Suprapubic skin (tissue), 4 donors: ENCODE data around the gene AP2S1. TPM values are rescaled to one million over a fixed set of nuclear protein-coding genes. Genes with fewer than 3 reads are reported as not detected.

Experiments
- DNase-seq, 2 donors: peaks; one replicate each; pipeline ENCODE4 v3.0.0-alpha.2; 2019; ENCODE audit warnings: low spot score in 2 of 2
- H3K27ac ChIP-seq: fragments of 200-600 bp; sonication (generic); one replicate; pipeline ENCODE4 v1.5.1; 2019
- H3K27me3 ChIP-seq: fragments of 200-600 bp; sonication (generic); one replicate; pipeline ENCODE4 v1.5.1; 2019
- H3K36me3 ChIP-seq: fragments of 200-600 bp; sonication (generic); one replicate; pipeline ENCODE4 v1.5.1; 2019
- H3K4me1 ChIP-seq: fragments of 200-600 bp; sonication (generic); one replicate; pipeline ENCODE4 v1.5.1; 2019
- H3K4me3 ChIP-seq: fragments of 200-600 bp; sonication (generic); one replicate; pipeline ENCODE4 v1.5.1; 2019; ENCODE audit warnings: mild to moderate bottlenecking
- H3K9me3 ChIP-seq: fragments of 200-600 bp; sonication (generic); one replicate; pipeline ENCODE4 v1.5.1; 2019
- CTCF ChIP-seq, 2 donors: fragments of 200-600 bp in 1 of 2; fragments of 450-650 bp in 1 of 2; sonication (generic) in 1 of 2; IDR thresholded peaks; one replicate each; pipeline ENCODE4 v1.5.1; 2016 to 2019; ENCODE audit warnings: antibody characterized with exemption in 2 of 2, mild to moderate bottlenecking in 1 of 2, moderate library complexity in 1 of 2
- EP300 ChIP-seq: sonication (generic); formaldehyde crosslinking; IDR thresholded peaks from one replicate; pipeline ENCODE4 v1.6.1; 2017; ENCODE audit warnings: antibody characterized with exemption
- POLR2A ChIP-seq, 2 donors: fragments of 450-650 bp; IDR thresholded peaks; one replicate each; pipeline ENCODE4 v1.6.1; 2017; ENCODE audit warnings: antibody characterized with exemption in 2 of 2, mild to moderate bottlenecking in 2 of 2, moderate library complexity in 2 of 2
- POLR2AphosphoS5 ChIP-seq, 3 donors: sonication (generic); formaldehyde crosslinking; IDR thresholded peaks; one replicate each; pipeline ENCODE4 v1.6.1; 2017; ENCODE audit warnings: antibody characterized with exemption in 3 of 3
- WGBS: methylation state at CpG from one replicate; pipeline ENCODE4 v1.1.5; 2018; 5-methylcytosine and 5-hydroxymethylcytosine counted together
- total RNA-seq, 4 donors: library from RNA; depleted of rRNA; stranded (reverse); fragments of >200 nt; gene quantifications; one replicate each; pipeline ENCODE4 v1.1.0, GENCODE V29; 2016

AP2S1 gene
- total RNA-seq, 4 donors from 2014 or later: 50.6 to 93.3 (median 75.0) TPM

- peak overlapping the region; percentile 91 for H3K4me3 ChIP-seq
- H3K4me1 ChIP-seq: peaks cover 61% of the 10 kb centered on the region
- 1% methylated on average over 19 of the region's 19 CpGs for WGBS
- peak; percentile 69 to 76 for DNase-seq
- no peak for TF ChIP-seq EP300
- no peak for TF ChIP-seq CTCF (IDR thresholded peaks at IDR 0.05)
- no peak for TF ChIP-seq POLR2AphosphoS5 (IDR thresholded peaks at IDR 0.05)
- TF ChIP-seq POLR2A (IDR thresholded peaks at IDR 0.05): no peak
- peak overlapping the region; percentile 98 for H3K27ac ChIP-seq
- no peaks in the 10 kb centered on the region for H3K9me3 ChIP-seq
- H3K36me3 ChIP-seq: no peaks in the 10 kb centered on the region
- no peaks in the 10 kb centered on the region for H3K27me3 ChIP-seq
Observed at GRCh38 chr19:46861691-46862502, 11.3 kb upstream of the AP2S1 start.

- Histone ChIP-seq H3K36me3 (no peaks in the 10 kb centered on the region), H3K9me3 (no peaks in the 10 kb centered on the region), H3K27me3 (no peaks in the 10 kb centered on the region), H3K4me1 (peaks cover 61% of the 10 kb centered on the region), H3K4me3 (peak within 1 kb of the TSS; percentile 91), H3K27ac (peak within 1 kb of the TSS; percentile 98)
- peak; percentile 79 for DNase-seq
- WGBS: 2% methylated on average over 23 of the region's 91 CpGs
- TF ChIP-seq POLR2A (IDR thresholded peaks at IDR 0.05) (no peak), EP300 (no peak), POLR2AphosphoS5 (IDR thresholded peaks at IDR 0.05) (no peak), CTCF (IDR thresholded peaks at IDR 0.05) (no peak)
Observed at GRCh38 chr19:46860846-46861690, 10.4 kb upstream of the AP2S1 start, which contains the start of gene ARHGAP35. TSS of gene ARHGAP35 (plus strand) at chr19:46860997. CDS start at chr19:46918676, 57,679 bp downstream.

GRCh38 chr19:46860125-46860845, 9.6 kb upstream of the AP2S1 start:
- Histone ChIP-seq H3K27ac (peak overlapping the region; percentile 98), H3K9me3 (no peaks in the 10 kb centered on the region), H3K36me3 (no peaks in the 10 kb centered on the region), H3K4me1 (peaks cover 59% of the 10 kb centered on the region), H3K4me3 (peak overlapping the region; percentile 91), H3K27me3 (no peaks in the 10 kb centered on the region)
- peak; percentile 99 for DNase-seq
- peak in 1 of 2 donors; percentile 60 for TF ChIP-seq POLR2A (IDR thresholded peaks at IDR 0.05)
- no peak for TF ChIP-seq CTCF (IDR thresholded peaks at IDR 0.05)
- peak in 2 of 3 donors; percentile 26 to 72 for TF ChIP-seq POLR2AphosphoS5 (IDR thresholded peaks at IDR 0.05)
- under 1% methylated on average over 35 of the region's 89 CpGs for WGBS

GRCh38 chr19:46859637-46860124, 9.0 kb upstream of the AP2S1 start:
- Histone ChIP-seq H3K4me1 (peaks cover 52% of the 10 kb centered on the region), H3K4me3 (peak overlapping the region; percentile 91), H3K27me3 (no peaks in the 10 kb centered on the region), H3K36me3 (no peaks in the 10 kb centered on the region), H3K27ac (peak overlapping the region; percentile 98), H3K9me3 (no peaks in the 10 kb centered on the region)
- WGBS: 12% methylated on average over 18 of the region's 18 CpGs
- TF ChIP-seq POLR2A (IDR thresholded peaks at IDR 0.05) (no peak), POLR2AphosphoS5 (IDR thresholded peaks at IDR 0.05) (peak in 1 of 3 donors; percentile 32)
- peak; percentile 93 to 95 for DNase-seq
